Measurements from ENCODE around the gene MYO1E.

The MYO1E gene

DNA sequence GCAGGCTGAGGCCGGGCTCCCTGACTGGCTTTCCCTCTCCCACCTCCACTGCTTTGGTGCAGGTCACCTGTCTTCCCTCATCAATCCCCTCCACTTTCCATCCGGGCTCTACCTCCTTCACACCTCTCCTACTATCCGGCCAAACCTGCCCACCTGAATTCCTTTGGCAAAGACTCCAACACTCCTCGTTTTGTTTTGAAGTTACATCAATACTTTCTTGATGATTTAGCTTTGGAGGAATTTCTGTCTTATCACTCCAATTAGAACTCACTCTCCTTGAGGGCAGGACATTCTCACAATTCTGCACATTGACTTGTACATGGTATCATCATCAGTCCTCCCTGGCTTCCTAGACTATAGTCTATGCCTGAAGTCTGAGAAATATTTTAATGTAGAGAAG, 145.7 kb downstream of the MYO1E start:
- no peak for DNase-seq (ENCODE audit: low spot score)

DNA sequence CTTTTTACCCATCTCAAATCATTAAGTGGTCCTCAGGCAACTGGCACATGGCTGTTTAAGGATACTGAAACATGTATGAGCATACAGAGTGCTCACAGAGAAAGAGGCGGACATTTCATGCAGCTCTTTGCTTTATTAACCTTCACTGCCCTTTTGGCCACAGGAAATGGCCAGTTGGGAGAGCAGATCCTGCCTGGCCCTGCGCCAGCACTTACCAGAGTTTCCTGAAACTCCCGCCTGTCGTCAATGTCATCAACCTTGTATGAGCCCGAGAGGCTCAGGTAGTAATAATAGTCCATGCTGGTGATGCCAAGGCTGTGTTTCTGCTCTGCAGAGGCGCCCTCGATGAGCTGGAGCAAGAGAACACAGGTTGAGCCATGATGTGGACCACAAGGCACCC, 148.2 kb downstream of the MYO1E start:
- DNase-seq (ENCODE audit: low spot score): no peak

DNA sequence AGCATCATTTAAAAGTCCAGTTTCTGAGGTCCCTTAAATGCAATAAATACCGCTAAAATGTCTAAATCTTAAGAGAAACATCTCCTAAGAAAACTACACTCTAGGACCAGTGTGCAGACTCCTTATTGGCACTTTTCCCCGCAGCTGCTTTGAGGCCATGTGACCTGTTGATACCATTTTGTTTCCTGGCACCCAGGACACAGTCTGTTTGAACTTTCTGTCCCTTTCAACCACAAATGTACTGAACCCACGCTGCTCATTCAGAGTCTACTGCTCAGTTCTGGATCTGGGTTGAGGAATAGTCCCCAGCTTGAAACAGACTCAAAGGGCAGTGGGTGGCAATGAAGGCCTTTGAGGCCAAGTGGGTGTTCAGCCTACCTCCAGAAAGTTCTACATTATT, 148.9 kb downstream of the MYO1E start:
- DNase-seq (ENCODE audit: low spot score): no peak

DNA sequence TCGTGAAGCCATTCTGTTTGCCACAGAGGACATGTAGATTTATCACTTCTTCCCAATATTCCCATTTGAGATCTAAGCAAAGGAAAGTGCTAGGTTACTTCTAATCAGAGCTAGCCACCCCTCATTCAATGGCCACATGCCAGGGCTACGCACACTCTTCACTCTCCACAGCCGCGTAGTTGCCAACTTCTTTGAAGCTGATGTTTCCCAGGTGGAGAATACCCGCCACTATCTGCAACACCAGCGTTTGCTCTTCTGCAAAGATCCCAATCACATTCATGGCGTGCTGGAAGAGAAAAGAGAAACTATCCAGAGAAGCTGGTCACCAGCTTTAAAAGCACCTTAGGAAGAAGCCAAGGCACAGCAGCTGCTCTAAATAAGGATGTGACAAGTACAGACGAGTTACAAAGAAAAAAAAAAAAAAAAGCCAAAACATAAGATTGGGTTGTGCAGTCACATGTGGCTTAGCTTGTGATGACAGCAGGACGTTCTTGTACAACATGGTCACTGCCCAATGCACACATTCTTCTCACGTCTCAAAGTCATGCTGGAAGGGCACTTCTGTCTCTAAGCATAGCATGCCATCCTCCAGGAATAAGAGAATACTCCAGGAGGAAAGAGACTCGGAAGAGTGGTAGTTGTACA, 149.6 kb downstream of the MYO1E start:
- DNase-seq (ENCODE audit: low spot score): no peak

DNA sequence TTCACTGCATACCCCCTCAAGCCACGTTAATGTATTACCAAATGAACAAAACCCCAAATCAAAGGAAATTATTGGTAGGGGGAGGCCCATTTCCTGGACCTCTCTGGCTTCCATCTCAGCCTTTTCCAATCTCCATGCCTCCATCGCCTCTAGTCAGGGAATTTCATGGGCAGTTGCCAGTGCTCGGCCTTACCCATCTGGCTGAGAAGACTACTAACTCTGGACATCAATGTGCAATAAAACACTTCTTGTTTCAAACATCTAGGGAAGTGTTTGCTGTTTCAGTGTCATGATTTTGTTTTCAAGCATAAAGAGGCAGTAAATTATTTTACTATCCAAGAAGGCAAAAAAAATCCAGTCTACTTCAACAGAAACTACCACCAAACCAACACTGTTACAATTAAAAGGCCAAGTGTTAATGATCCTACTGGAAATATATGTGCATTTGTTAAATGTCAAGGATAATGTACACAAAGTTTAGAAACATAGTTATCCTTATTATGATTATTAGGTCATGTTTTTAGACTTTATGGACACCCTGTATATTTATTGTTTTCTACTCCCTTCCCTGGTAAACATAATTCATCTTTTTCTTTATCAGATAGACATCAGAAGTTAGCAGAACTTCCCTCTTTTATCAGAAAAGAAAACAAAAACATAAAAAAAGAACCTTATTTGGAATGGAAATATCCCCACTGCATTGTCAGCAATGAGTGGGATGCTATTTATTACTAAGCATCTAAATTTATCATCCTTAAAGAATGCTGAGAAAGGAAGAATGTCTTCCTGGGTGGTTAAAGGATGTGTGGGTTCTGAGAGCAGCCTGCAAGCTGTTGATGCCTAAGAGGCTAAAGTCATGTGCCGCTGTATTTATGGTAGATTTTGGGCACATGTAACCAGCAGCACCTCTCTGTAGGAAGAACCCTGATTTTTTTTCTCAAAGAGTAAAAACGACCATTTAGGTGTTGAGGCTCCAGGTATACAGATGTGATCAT, 150.9 kb downstream of the MYO1E start:
- DNase-seq (ENCODE audit: low spot score): no peak

DNA sequence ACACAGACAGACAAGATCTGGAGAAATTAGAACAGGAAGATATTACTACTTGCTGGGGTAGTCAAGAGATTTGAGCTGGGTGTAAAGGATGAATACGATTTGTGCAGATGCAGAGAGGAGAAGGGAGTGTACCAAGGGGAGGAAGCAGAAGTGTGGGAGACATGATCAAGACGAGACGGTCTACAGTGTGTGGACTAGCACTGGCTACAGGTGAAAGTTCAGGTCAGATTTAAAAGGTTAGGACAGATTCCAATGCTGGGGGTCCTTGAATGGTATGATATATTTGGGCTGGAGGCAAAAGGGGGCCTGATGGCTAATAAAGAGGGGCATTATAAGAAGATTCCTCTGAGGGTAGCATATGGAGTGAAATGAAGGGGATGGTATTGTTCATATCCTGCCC, 154.0 kb downstream of the MYO1E start:
- DNase-seq (ENCODE audit: low spot score): no peak

DNA sequence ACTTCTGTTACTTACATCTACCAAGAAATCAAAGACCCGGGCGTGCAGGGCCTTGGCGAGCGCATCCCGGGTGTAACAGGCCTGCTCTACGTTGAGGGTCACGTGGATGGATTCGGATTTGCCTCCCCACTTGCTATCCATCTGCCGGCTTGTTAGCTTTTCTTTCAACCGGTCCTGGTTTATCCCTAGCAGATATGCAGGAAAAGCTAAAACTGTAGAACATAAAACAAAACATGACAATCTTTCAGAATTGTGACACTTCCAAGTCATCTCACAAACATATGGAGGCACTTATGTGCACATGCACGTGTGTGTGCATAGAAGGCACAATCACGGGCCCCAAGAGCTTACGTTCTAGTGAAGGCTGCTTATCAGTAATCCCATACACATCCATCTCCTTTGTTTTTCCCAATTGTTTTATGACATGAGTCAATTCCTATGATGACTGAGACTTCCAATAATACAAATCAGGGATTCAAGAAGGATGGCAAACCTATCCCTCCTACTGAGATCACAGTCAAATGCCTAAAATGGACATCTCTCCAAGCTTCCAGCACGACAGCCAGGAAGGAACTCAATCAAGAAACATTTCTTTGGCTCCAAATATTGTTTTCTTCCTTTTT, 154.7 kb downstream of the MYO1E start:
- DNase-seq (ENCODE audit: low spot score): peak; percentile 57

DNA sequence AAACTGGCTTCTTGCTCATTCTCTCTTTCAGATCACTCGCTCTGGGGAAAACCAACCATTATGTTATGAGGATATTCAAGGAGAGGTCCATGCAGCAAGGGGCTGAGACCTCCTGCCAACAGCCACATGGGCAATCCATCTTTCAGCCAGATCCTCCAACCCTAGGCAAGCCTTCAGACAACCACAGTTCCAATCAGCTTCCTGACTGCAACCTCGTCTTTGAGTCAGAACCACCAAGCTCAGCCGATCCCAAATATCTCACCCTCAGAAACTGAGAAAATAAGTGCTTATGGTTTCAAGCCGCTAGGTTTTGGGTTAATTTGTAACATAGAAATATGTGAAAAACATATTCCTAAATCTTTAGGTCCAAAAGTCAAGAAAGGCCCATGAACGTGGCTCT, 155.8 kb downstream of the MYO1E start:
- DNase-seq (ENCODE audit: low spot score): no peak

DNA sequence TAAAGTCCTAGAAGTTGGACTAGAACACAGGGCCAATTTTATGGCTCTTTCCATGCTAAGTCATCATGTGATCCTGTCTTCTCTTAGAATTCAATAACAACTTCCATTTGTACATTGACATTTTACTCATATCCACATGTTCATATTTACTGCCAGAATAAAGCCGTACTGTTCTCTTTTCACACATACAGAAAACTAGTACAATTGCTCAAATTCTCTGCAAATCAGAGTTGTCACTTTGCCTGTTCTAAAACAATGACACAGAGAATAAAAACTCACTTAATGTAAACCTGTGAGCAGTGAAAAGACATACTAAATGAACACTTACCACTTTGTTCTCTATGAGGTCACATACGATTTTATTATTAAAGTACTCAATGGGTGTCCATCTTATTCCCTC, 162.5 kb downstream of the MYO1E start:
- no peak for DNase-seq (ENCODE audit: low spot score)

DNA sequence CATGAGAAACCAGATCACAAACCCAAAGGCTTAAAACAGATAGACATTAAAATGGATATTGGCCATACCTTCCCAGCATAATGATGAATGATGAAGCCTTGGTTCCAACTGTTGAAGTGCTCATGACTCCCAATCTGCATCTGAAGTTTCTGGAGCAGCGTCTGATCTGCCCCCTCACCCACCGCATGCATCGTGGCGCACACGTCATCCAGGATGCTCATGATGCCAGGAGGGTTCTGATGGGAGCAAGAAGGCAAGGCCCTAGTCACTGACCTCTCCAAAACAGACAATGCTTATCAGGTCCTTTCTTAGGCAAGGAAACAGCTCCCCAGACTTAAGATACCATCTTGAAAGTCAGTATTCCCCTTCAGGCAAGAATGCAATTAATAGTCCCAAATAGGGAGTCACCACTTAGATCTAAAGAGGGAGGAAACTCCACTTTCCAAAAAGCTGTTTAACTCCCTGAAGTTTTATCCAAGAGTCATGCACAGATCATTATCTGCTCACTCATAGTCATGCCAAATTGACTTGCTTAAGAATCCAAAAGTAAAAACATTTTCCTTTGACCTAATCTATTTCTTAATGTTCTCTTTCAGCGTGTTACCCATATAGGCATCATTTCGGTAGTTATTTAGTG, 163.9 kb downstream of the MYO1E start:
- no peak for DNase-seq (ENCODE audit: low spot score)

DNA sequence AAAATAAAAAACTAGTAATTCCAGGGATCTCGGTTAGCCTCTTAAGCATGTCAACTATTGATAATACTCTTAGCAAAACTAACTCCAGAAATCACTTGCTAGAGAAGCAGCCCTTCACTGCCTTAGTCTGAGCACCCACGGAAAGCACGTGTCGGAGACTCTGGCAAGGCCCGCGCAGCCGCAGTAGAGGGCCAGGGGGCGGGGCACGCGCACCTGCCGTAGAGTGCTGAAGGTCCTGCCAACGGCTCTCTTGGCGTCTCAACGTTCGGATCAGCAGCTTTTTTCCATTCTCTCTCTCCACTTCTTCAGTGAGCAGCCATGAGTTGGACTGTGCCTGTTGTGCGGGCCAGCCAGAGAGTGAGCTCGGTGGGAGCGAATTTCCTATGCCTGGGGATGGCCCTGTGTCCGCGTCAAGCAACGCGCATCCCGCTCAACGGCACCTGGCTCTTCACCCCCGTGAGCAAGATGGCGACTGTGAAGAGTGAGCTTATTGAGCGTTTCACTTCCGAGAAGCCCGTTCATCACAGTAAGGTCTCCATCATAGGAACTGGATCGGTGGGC, 166.0 kb downstream of the MYO1E start, which contains the start of gene LDHAL6B:
Gene LDHAL6B, plus strand, starts transcription at position 221 of the 561 bp plus-strand sequence. Its CDS starts 98 bp downstream, at position 319.
- no peak for DNase-seq (ENCODE audit: low spot score)

DNA sequence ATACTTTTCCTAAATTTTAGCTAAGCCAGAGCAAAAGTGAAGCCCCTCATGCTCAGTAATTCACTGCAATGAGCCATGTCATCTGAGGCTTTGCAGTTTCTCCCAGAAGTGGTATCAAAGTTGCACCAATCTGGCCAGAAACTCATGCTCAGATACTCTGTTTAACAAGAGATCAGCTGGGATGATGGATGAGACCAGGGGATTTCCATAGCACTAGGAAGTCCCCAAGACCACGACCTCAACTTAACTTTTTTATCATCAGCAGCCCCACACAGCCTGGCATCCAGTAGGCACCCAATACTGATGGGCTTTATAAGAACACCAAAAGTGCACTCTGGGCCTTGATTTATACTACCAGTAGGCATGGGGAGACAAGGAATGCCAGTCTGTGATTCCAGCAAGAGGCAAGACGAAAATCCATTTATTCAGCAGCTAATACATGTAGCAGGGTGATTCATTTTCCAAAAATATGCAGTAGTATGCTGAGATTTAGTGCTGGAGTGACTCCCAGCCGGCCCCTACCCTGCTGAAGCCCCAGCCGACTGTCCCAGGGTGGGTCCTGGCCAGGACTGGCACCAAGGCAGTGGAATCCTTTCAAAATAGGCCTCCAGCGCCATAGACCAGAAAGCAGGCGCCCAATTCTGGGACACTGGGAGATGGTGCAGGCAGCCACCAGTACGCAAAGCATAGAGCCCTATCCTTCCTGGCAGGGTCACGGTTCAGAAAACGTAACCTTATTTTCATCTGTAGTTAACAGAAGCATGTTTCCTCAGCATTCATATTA, 166.6 kb downstream of the MYO1E start:
- DNase-seq (ENCODE audit: low spot score): no peak

DNA sequence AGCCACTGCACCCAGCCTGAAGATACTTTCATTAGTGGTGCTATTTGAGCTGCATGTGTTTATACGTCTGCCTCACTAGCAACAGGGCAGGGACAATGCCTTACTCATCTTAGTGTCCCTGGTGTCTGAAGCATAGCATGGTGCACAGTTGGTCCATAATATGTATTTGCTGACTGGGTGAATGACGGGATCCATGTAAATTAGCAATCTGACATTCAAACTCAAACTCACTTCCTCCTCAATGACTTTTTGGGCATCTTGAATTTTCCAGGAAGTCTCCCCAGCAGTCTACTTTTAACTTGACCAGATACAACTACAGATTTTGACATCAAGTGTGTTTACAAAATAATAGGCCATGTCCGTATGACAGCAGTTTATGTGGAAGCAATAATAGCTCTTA, 169.0 kb downstream of the MYO1E start:
- DNase-seq (ENCODE audit: low spot score): no peak

DNA sequence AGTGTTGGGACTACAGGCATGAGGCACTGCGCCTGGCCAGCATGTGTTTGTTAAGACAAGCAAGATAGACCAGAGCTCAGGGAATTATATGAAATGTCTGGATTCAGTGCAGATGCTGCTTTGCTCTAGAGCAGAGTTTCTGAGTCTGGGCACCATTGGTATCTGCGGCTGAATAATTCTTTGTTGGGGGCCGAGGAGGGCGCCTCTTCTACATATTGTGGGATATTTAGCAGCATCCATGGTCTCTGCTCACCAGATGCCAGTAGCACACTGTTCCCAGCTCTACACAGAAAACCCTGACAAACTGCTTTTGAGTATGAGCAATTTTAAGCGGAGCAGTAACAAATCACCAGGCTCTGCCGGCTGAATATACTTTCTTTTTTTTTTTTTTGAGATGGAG, 169.7 kb downstream of the MYO1E start:
- DNase-seq (ENCODE audit: low spot score): no peak

DNA sequence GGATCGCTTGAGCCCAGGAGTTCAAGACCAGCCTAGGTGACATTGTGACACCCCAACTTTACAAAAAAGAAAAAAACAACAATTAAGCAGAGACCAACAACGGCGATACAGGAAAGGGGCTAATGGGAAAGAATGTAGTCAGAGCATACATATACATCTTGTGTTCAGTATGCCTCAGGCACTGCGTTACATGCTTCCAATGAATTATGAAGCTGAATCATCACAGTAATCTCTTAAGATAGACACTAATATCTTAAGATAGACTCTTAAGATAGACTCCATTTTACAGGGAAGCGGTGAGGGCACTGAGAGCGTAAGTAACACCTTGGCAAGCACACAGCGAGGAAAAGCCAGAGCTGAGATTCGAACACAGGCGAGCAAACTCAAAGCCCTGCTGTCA, 172.1 kb downstream of the MYO1E start:
- DNase-seq (ENCODE audit: low spot score): no peak

DNA sequence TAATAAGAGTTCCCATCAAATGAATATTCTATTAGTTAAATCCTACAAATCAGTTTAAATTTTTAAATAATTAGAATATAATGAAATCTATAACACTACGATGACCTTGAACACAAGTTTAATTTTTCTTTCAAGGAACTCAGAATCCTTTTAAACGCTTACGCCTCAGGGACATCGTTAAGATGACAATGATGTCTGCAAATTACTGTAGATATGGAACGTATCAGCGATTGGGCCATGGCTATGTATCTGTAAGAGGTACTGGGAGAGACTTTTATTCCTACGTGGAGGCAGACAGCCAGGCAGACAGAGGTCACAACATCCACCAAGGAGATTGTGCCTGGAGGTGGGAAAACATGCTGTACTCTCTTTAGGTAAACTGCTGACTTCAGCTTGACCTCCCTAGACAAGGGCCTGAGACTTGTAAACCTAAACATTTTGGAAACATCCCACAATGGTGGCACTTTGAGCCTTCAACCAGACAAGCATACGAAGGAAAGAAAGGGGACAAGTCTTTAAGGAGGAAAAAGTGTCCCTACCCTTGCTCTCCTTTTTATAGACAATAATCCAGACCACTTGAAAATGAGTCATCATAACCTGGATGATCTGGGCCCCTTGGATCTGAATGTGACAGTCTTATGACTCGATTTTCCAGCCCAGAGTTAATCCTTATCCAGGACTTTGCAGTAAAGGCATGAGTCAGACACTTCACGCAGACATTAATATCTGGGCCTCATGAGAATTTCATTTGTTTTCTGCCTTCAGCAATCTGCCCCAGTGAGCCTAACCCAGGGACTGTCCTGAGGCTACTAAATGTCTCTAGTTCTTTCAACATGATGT, 172.8 kb downstream of the MYO1E start:
- DNase-seq (ENCODE audit: low spot score): peak; percentile 82

DNA sequence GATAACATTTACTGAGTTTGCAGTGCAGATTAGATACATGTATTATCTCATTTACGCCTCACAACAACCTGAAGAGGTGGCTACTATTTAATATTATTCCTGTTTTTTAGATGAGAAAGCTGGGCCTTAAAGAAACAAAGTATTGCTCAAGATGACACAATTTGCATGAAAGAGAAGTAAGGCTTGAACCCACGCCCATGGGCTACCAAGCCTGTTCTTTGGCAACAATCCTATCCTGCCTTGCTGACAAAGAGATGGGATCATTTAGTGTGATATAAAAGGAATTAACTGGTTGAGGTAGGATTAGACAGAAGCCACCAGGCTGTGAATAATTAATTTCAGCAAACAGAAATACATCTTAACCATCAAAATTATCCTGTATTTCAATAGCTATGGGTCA, 175.2 kb downstream of the MYO1E start:
- DNase-seq (ENCODE audit: low spot score): no peak

DNA sequence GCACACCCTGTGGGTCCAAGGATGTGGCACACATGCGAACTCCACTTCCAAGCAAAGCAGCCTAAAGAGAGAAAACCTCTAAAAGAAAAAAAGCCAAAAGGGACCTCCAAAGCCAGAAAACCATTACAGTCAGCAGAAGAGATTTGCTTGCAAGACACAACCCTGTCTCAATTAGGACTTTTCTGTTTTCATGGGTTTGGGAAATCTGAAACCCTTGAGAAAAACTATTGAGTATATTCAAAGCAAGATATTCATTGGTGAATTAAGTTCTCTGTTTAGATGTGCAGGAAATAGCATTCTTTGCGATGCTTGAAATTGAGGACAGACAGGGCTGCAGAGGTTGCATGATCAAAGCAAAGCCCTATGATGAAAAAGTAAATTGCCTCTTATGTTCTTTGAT, 176.3 kb downstream of the MYO1E start:
- DNase-seq (ENCODE audit: low spot score): no peak

DNA sequence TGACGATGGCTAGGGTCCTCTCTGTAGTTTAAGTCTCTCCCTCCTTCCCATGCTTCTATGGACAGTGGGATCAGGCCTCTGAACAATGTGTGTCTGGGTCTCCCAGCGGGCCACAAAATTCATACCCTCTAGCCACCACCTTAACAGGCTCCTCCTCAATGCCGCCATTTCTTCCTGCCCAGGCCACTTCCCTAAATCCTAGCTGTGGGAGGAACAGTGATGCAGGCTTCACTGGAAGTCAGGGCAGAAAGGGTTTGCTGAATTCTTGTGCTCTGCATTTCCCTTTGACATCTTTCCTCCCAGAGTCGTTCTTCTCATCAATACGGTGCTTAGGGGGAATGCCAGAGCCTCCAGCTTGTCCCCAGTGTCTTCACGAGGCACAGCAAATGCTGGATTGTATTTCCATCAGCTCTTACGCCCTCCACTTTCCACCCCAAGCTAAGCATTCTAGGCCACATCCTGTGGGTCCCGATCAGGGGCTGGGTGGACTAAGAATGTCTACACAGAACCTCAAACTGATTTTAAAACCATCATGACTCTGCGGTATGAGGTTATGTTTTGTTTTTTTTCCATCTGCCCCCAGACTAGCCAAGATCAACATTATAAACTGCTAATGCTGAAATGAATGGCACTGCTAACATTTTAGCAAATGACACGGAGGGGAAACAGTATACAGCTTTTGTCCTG, 177.9 kb downstream of the MYO1E start:
- DNase-seq (ENCODE audit: low spot score): no peak

DNA sequence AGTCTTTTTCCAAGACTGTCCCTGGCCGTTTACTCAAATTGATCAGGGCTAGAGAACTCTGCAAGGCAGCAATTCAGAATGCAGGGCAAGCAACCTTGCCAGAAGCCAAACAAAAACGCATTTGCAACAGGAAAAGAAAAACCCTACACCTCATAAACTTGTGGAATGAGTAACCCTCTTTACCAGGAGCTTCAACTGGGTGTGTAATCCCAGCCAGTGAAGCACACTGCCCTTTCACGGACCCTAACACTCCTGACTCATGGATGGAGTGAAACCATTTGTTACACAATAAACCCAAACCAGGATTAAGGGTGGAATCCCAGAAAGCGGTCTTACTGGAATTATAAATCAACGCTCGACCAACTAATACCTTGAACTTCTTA, 180.8 kb downstream of the MYO1E start:
- peak; percentile 78 for DNase-seq (ENCODE audit: low spot score)

Data from kidney capillary endothelial cell (primary cell).